ENCODE data around the gene BACH1.

The BACH1 gene

DNA sequence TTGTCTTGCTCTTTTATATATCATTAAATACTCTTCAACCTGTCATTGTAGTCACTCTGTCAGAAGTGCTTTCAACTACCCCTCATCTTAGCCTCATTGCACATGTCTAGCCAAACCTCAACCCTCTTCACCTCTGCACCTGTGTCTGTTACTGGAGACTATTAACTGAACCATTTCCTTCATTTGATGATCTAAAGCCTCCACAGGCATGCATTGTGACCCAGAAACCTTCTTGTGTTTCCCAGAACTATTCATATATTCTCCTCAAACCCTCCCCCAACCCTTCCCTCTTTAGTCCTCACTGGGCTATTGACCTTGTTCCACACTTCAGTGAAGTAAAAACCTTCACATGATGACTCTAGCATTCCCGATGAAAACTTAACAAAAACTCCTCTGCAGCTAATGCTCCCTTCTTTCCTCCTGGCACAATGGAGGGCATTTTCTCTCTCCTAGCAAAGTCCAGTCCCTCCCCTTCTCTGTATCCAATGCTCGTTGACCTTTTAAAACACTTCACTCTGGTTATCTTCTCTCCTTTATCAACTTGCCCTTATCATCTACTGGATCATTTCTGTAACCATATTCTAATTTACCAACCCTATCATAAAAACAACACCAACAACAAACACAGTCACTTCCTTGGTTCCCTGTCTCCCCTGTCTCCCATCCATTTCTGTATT is 86.1 kb downstream of the BACH1 start:
- TF ChIP-seq, protein P1, sequence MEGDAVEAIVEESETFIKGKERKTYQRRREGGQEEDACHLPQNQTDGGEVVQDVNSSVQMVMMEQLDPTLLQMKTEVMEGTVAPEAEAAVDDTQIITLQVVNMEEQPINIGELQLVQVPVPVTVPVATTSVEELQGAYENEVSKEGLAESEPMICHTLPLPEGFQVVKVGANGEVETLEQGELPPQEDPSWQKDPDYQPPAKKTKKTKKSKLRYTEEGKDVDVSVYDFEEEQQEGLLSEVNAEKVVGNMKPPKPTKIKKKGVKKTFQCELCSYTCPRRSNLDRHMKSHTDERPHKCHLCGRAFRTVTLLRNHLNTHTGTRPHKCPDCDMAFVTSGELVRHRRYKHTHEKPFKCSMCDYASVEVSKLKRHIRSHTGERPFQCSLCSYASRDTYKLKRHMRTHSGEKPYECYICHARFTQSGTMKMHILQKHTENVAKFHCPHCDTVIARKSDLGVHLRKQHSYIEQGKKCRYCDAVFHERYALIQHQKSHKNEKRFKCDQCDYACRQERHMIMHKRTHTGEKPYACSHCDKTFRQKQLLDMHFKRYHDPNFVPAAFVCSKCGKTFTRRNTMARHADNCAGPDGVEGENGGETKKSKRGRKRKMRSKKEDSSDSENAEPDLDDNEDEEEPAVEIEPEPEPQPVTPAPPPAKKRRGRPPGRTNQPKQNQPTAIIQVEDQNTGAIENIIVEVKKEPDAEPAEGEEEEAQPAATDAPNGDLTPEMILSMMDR (IDR thresholded peaks at IDR 0.05) = no peak

DNA sequence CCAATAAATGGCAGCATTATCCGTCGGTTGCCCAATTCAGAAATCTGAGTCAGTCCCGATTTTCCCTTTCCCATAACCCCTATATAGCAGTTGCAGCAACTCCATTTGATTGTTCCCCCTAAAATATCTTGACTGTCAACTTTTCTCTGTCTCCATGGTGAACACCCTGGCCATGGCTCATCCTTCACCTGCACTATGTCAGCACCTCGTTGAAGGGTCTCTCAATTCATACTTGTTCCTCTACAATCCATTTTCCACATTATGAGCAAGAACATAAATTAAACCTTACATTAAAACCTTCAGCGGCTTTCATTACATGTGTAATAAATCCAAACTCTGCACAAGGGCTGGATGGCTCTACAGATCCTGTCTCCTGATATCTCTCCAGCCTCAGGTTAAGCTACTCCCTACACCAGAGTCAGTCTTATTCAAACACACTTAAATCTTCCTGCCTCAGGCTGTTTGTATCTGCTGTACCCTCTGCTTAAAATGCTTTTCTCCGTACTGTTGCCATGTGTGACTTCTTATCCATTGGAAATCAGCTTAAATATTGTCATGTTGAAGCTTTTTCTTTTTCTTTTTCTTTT is 87.3 kb downstream of the BACH1 start:
- TF ChIP-seq, protein P1 (IDR thresholded peaks at IDR 0.05) = no peak

GRCh38 chr21:29386803-29387202 is 88.1 kb downstream of the BACH1 start:
- TF ChIP-seq, protein P1 (IDR thresholded peaks at IDR 0.05) = no peak

DNA sequence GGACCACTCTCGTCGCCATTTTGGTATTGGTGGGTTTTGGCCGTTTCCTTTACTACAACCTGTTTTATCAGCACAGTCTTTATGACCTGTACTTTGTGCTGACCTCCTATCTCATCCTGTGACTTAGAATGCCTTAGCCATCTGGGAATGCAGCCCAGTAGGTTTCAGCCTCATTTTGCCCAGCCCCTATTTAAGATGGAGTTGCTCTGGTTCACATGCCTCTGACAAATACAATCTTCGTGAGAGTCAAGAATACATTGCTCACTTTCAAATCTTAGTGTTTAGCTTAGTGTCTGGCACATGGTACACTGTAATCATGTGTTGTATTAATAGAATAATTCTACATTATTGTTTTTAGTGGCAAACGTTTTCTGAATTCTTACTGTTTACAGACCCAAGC is 88.9 kb downstream of the BACH1 start:
- TF ChIP-seq, protein P1 (IDR thresholded peaks at IDR 0.05) = no peak

GRCh38 chr21:29389136-29389535 is 90.4 kb downstream of the BACH1 start:
- TF ChIP-seq, protein P1 (IDR thresholded peaks at IDR 0.05) = no peak

DNA sequence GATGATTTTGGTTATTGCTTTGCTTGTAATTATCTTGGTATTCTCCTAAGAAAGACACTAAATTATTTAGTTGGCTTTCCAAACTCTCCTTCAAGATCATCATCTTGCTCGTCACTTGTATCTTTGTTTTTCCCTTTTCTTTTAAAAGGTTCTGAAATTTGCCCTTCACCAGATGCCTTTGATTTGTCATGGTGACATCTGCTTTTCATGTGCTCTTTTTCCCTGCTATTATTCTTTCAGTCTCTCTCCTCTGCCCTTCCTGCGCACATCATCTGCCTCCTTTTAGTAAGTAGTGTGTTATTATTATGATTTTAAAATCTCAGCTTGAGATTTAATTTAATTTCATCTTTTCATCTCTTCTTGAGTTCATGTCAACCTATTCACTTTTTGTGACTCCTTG is 92.1 kb downstream of the BACH1 start:
- TF ChIP-seq, protein P1 (IDR thresholded peaks at IDR 0.05) = no peak

- TF ChIP-seq, protein P1 (IDR thresholded peaks at IDR 0.05) = no peak
Measured at GRCh38 chr21:29394051-29394450, 95.3 kb downstream of the BACH1 start.
